HuH-7 (cell line): ENCODE data around the gene TMSB10.
A peak's percentile ranks its signal among the peaks of the same experiment; 100 is the strongest.

ENCODE experiments used
- DNase-seq: peaks from one replicate; pipeline ENCODE4 v3.0.0; 2011; ENCODE audit warnings: low spot score

The TMSB10 gene

GRCh38 chr2:84880645-84881521 lies 24.6 kb upstream of the TMSB10 start, which contains the start of gene TRABD2A:
Gene TRABD2A (minus strand): TSS chr2:84881084. CDS start chr2:84881039, 45 bp downstream.
- peak; percentile 39 for DNase-seq

DNA sequence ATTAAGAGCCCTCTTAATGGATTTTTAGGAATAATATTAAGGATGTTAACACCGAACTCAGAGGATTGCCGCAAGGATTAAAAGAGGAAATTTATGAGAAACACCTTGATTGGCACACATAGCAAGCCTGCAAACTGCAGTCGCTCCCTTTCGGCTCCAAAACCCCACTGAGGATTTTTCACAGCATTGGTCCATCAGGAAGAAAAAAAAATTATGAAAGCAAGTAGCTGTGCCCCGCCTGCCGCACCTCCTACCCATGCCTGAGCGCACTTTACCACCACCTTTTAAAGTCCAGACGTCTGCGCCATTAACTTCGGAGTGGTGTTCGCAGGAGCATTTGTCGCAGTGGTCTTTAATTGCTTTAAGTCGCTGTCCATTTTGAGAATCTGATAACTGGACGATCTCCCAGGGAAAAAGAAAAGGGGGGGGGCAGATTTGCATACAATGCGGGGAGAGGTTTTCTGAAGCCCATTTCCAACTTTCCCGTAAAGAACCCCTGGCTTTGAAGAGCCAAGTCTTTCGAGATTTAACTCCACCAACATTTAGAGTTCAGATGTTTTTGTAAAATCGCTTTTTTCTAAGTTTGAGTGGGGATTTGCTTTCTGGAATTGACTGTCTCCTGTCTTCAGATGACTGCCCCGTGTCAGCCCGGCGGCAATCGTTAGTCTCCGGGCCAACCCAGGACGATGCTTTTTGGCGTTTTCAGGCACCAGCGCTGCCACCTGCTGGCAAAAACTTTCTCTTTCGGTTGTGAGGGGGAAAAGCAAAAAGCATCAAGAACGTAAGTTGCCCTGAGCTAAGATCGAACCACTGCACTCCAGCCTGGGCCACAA lies 23.7 kb upstream of the TMSB10 start:
- peak; percentile 74 for DNase-seq

GRCh38 chr2:84882414-84882738 lies 23.1 kb upstream of the TMSB10 start:
- DNase-seq, result no peak

DNA sequence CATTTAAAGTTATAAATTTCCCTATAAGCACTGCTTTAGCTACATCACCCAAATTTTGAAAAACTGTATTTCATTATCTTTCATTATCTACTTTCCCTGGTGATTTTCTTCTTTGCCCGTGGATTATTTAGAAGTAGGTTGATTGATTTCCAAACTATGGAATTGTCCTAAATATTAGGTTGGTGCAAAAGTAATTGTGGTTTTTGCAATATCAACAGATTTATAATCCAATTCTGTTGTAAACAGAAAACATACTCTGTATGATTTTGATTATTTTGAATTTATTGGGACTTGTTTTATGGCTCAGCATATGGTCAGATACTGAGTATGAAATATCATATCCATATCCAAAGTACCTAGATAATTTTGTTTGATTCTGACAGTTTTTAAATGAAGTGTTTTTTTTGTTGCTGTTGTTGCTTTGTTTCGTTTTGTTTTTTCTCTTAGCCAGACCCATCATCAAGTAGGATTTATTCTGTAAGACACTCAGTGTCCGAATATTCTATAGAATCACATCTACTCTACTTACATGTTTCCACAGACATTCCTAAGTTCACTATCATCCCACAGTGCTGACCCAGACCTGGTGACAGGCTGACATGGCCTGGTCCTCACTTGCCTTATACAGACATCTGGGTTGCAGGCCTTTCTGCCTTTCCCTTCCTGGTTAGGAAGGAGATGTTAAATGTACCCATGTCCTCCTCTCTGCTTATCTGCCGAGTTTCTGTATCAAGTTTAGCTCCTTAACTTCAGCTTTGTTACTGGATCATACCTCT lies 22.5 kb upstream of the TMSB10 start:
- no peak for DNase-seq

- DNase-seq, result no peak
Observed at GRCh38 chr2:84884449-84884848, 21.0 kb upstream of the TMSB10 start.

DNA sequence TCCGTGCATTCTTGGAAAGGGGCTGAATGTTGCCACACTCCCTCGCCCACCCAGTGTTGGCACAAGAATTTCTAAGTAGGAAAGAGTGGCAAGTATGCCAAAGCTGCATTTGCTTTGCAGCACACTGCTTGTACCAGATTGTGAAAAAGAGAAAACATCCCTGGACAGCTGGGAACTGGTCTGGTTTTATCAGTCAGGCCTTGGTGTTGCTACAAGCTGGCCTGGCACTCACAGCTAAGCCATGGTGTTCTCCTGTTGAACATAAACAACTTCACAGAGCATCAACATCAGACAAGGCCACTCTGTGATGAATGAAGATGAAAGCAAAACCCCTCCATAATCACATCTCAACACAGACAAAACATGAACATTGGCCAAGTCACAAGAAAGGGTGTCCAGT lies 20.3 kb upstream of the TMSB10 start:
- no peak for DNase-seq

DNA sequence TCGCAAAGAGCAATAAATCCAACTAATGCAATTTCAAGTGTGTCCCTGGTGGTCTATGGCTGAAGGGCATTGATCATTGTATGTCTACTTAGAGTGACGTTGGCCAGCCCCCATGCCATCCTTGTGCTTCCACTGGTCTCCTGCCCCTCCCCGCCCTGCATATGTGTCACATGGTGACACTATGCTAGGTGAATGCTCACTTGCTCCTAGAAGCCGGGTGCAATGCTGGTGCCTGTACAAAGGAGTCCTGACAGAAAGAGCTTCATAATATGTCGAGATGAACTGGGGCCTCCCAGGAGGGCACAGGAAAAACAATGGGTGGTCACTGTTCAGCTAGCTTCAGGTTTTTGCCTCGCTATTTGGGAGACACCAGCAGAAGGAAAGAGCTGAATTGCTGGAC lies 18.7 kb upstream of the TMSB10 start:
- DNase-seq, result no peak

GRCh38 chr2:84888401-84889276 lies 16.8 kb upstream of the TMSB10 start:
- DNase-seq, result no peak

- no peak for DNase-seq
Observed at GRCh38 chr2:84889332-84889731, 16.1 kb upstream of the TMSB10 start.

- no peak for DNase-seq
Observed at GRCh38 chr2:84891355-84892010, 14.0 kb upstream of the TMSB10 start.

- no peak for DNase-seq
Observed at GRCh38 chr2:84894131-84894586, 11.3 kb upstream of the TMSB10 start.

- no peak for DNase-seq
Observed at GRCh38 chr2:84894758-84895520, 10.5 kb upstream of the TMSB10 start.

GRCh38 chr2:84896567-84896966 lies 8.9 kb upstream of the TMSB10 start:
- no peak for DNase-seq

DNA sequence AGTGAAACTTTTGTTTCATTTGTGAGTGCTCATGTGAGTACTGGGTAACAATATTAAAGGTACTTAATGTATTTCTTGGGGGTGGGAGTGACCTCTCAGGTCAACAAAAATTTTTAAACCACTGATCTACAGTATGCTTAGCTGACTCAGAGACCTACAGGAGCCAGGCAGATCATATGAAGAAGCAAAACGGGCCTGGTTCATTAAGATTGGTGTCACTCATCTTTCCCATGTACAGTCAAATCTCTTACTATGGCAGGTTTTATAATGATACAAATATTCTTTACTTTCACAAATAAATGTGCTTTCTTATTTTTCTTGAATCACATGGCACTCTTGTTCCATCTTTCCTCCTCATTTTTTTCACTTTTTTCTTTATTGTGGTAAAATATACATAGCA lies 7.7 kb upstream of the TMSB10 start:
- no peak for DNase-seq

GRCh38 chr2:84899304-84900204 lies 5.9 kb upstream of the TMSB10 start:
- DNase-seq, result no peak

GRCh38 chr2:84900971-84901370 lies 4.5 kb upstream of the TMSB10 start:
- no peak for DNase-seq

DNA sequence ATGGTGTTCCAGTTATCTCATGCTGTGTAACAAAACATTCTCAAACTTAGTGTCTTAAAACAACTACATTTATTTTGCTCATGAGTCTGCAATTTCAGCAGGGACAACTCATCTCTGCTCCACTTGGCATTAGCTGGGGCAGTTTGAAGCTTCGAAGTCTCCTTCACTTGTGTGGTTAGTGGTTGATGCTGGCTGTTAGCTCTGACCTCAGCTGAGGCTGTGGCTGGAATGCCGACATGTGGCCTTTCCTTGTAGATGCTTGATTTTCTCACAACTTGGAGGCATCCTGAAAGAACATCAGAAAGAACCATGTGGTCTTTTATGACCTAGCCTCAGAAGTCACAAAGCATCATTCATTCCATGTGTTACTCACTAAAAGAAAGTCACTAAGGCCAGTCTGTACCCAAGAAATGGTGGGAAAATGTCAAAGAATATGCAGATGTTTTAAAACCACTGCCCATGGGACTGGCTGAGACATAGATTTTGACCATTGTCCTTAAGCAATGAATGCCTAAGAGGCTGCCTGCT lies 3.8 kb upstream of the TMSB10 start:
- DNase-seq, result no peak

DNA sequence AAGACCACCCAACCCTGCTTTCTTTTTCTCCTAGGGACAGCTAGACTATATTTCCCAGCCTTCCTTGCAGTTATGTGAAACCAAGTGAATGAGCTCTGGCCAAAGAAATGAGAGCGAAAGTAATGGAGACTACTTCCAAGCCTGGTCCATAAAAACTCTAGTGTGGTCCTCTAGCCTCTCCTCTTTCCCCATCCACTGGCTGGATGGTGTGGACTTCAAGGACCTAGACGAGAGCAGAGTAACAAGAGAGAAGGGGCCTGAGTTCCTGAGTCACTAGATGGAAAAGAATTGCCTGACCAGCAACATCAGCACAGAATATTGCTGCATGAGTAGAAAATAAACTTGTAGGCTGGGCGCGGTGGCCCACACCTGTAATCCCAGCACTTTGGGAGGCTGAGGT lies 2.9 kb upstream of the TMSB10 start:
- DNase-seq, result no peak

DNA sequence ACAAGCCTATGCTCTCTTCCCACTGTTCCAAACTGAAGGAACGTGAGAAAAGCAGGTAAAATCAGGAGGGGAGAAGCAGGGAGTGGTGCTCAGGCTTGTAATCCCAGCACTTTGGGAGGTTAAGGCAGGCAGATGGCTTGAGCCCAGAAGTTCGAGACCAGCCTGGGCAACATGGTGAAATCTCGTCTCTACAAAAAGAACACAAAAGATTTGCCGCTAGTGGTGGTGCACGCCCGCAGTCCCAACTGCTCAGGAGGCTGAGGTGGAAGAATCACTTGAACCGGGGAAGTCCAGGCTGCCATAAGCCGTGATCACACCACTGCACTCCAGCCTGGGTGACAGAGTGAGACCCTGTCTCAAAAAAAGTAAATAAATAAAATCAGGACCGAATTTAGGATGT lies 1.3 kb upstream of the TMSB10 start:
- no peak for DNase-seq
